Measurements from ENCODE around the gene TMEM217. TPM values are rescaled to one million over a fixed set of nuclear protein-coding genes. Genes with fewer than 3 reads are reported as not detected.

TMEM217 gene
- total and polyA plus RNA-seq, 2 of the 8 experiments (the other 6 are each of a cell fraction or from before 2014, with no cell fraction given), result 0.60 to 1.1 TPM

DNA sequence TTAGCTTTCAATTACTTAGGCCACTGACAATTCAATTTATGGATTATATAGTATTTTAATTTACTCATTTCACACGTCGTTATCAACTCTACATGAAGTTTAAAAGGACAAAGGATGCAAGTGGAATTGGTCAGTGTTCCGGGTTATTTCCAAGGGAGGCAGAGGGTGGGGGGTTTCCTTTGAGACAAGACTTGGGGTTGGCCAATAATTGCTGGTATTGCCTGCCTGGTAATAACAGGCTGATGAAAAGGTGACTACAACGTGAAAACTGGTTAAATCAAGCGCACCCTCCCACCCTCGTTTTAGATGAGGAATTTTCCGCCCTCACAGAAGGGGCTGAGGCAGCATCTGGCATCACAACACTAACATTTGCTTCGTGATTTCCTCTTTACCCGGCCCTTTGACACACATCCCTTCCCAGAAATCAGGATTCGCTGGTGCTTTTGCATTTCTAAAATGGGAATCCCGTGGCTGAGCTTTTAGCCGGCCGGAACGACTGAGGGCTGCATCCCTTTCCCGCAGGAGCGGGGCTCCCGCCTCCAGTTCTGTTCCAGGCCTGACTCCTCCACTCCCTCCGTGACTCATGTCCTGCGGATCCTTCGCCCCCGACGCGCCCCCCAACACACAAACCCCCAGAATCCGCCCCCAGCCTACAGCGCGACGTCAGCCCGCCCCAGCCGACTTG lies 89.0 kb downstream of the TMEM217 start:
- H4K91ac ChIP-seq (replicated peaks; ENCODE audit: insufficient read length, low read length), result peak overlapping the region; percentile 29
- peak overlapping the region; percentile 79; the same call in 1 of the 2 replicates for H2AK5ac ChIP-seq (ENCODE audit: low read depth, low read length)
- H3K23me2 ChIP-seq (ENCODE audit: low read depth, low read length), result peaks cover 10% of the 10 kb centered on the region
- peak overlapping the region; percentile 55 for H4K5ac ChIP-seq (ENCODE audit: insufficient read length, low read depth, low read length)
- H3K4me2 ChIP-seq (ENCODE audit: insufficient read depth in 1 of 2, low read depth in 2 of 2, low read length in 2 of 2), result peak overlapping the region; percentile 75 to 98
- 0 out of 2 replicates have a peak overlapping the region, but pooled peaks have one; percentile 2 for H2AFZ ChIP-seq (ENCODE audit: low read length)
- DNase-seq (ENCODE audit: low read depth in 1 of 2, low spot score in 2 of 2) (no peak), FAIRE-seq (no peak)
- H3K14ac ChIP-seq (ENCODE audit: insufficient read length), result no peak overlapping the region
- peak overlapping the region; percentile 97 for H3K27ac ChIP-seq (ENCODE audit: low read depth, low read length)
- peak overlapping the region; percentile 61 to 75 (median 68) for H3K4me3 ChIP-seq (ENCODE audit: extremely low read depth in 1 of 4, insufficient read depth in 2 of 4, low read depth in 3 of 4, low read length in 4 of 4)
- peak overlapping the region; percentile 49 for H3K56ac ChIP-seq (replicated peaks; ENCODE audit: insufficient read length, low read depth, low read length)
- peak overlapping the region; percentile 90 for H3K18ac ChIP-seq (ENCODE audit: extremely low read depth, low read length)
- H3K79me1 ChIP-seq (ENCODE audit: low read depth, low read length), result peaks cover 9% of the 10 kb centered on the region
- H3K9me3 ChIP-seq (ENCODE audit: insufficient read depth in 2 of 2, low read depth in 1 of 2, low read length in 1 of 2), result no peaks in the 10 kb centered on the region
- H3K36me3 ChIP-seq (ENCODE audit: control insufficient read depth in 2 of 4, insufficient read depth in 4 of 4, low read length in 3 of 4), result peaks cover 13 to 25% (median 17%) of the 10 kb centered on the region in 4 experiments
- 3% methylated on average over 29 of the region's 29 CpGs; no CpG with 5 or more reads in 1 of the 2 experiments for WGBS, 2 experiments (ENCODE audit: extremely low coverage in 1 of 2, insufficient coverage in 1 of 2, insufficient read length in 1 of 2, insufficient replicate concordance in 2 of 2, low coverage in 1 of 2, low lambda C conversion rate in 2 of 2, missing lambda C conversion rate in 1 of 2)
- peaks cover 16 to 20% of the 10 kb centered on the region in 2 experiments for H4K20me1 ChIP-seq (replicated peaks in 1 of 2; ENCODE audit: control insufficient read depth in 1 of 2, insufficient read depth in 2 of 2, low read length in 2 of 2)
- H2BK5ac ChIP-seq (ENCODE audit: low read depth, low read length), result peak overlapping the region; percentile 92
- peaks cover 6 to 14% (median 10%) of the 10 kb centered on the region in 4 experiments; a peak in 5 of 7 replicates for H3K4me1 ChIP-seq (replicated peaks in 1 of 4; ENCODE audit: control insufficient read depth in 3 of 4, insufficient read depth in 4 of 4, low read length in 3 of 4)
- H2BK12ac ChIP-seq (ENCODE audit: low read depth, low read length), result peak overlapping the region; percentile 99
- no peaks in the 10 kb centered on the region for H3K27me3 ChIP-seq (replicated peaks in 1 of 4; ENCODE audit: control insufficient read depth in 3 of 4, extremely low read depth in 1 of 4, insufficient read depth in 3 of 4, low read length in 3 of 4)
- ChIA-PET CTCF (ENCODE audit: partially characterized antibody) (interaction anchor here (0.7 to 9.9 kb wide), 9 partner anchors 25 to 143 kb away, joined by 3 to 192 read pairs (median 4); no protein-coding TSS in a partner anchor), POLR2A (ENCODE audit: partially characterized antibody) (interaction anchor here (0.9 to 27.8 kb wide), 15 partner anchors 8 to 145 kb away, joined by 3 to 1024 read pairs (median 8); no protein-coding TSS in a partner anchor)
- peak overlapping the region; percentile 10; the same call in 1 of the 2 replicates for H2BK15ac ChIP-seq (ENCODE audit: low read length)
- peak overlapping the region; percentile 2 for H3K4ac ChIP-seq (replicated peaks; ENCODE audit: insufficient read length, low read depth, low read length)
- H2BK120ac ChIP-seq (replicated peaks; ENCODE audit: low read depth, low read length), result peak overlapping the region; percentile 1
- peak overlapping the region; percentile 97 for H4K8ac ChIP-seq (ENCODE audit: extremely low read depth, insufficient read depth, low read length)
- H3K9ac ChIP-seq (replicated peaks in 1 of 4; ENCODE audit: extremely low read depth in 1 of 4, low read depth in 3 of 4, low read length in 3 of 4), result peak overlapping the region; percentile 81 to 95 (median 93)
- no peak overlapping the region for H3K23ac ChIP-seq (ENCODE audit: insufficient read length)
- peaks cover 11 to 39% of the 10 kb centered on the region in 2 experiments; a peak in 3 of 4 replicates for H3K79me2 ChIP-seq (ENCODE audit: control insufficient read depth in 1 of 2, insufficient read depth in 2 of 2, low read length in 2 of 2)
- H2BK20ac ChIP-seq (ENCODE audit: low read length), result no peak overlapping the region
- peak in 1 of 2 experiments; percentile 87; a peak in 2 of 3 replicates for TF ChIP-seq POLR2A (IDR thresholded peaks at IDR 0.05; ENCODE audit: control extremely low read depth in 1 of 2, low read depth in 2 of 2, low read length in 2 of 2)
- TF ChIP-seq RBBP5 (IDR thresholded peaks at IDR 0.05; ENCODE audit: borderline replicate concordance, low read depth, low read length), result 0 out of 2 replicates have a peak, but pooled peaks have one; percentile 19
- TF ChIP-seq SIN3A (conservative IDR thresholded peaks at IDR 0.05 in 1 of 2, IDR thresholded peaks at IDR 0.05 in 1 of 2; ENCODE audit: low read depth in 1 of 2, low read length in 2 of 2), result 0 out of 4 replicates have a peak, but pooled peaks of 1 of the 2 experiments have one; percentile 28
- TF ChIP-seq POLR2AphosphoS5 (IDR thresholded peaks at IDR 0.05; ENCODE audit: low read depth, low read length), result peak; percentile 75
- TF ChIP-seq ZNF274 (IDR thresholded peaks at IDR 0.05; ENCODE audit: borderline replicate concordance, extremely low read depth, low read length), result no peak
- peak; percentile 51 for TF ChIP-seq CEBPB (IDR thresholded peaks at IDR 0.05; ENCODE audit: low read depth, low read length)
- TF ChIP-seq HDAC6 (IDR thresholded peaks at IDR 0.05; ENCODE audit: low read depth, low read length), result no peak
- TF ChIP-seq ATF2 (IDR thresholded peaks at IDR 0.05; ENCODE audit: low read length), result 0 out of 2 replicates have a peak, but pooled peaks have one; percentile 22
- TF ChIP-seq JUND (IDR thresholded peaks at IDR 0.05; ENCODE audit: low read length), result 0 out of 2 replicates have a peak, but pooled peaks have one; percentile 9
